Thoracic aorta (tissue), 2 donors: ENCODE data around the gene PGGT1B. TPM values are rescaled to one million over a fixed set of nuclear protein-coding genes. Genes with fewer than 3 reads are reported as not detected.

Experiments used
- ATAC-seq: fragments of 150-250 bp; one replicate; pipeline ENCODE4 v1.8.0; 2017; ENCODE audit warnings: low read depth; ENCODE audit not compliant: insufficient number of reproducible peaks, low FRiP score
- DNase-seq: peaks from one replicate; pipeline ENCODE4 v3.0.0-alpha.2; 2020; ENCODE audit warnings: low spot score
- H3K27ac ChIP-seq, 2 donors: fragments of 200-600 bp; sonication (generic); 1 replicate in 1 of 2; 2 replicates in 1 of 2; pipeline ENCODE4 v1.5.1; 2016; ENCODE audit warnings: mild to moderate bottlenecking in 2 of 2, moderate library complexity in 2 of 2
- H3K27me3 ChIP-seq: fragments of 200-600 bp; sonication (generic); replicated peaks from 2 replicates; pipeline ENCODE4 v1.6.0; 2016; ENCODE audit warnings: mild to moderate bottlenecking; ENCODE audit not compliant: insufficient read depth
- H3K36me3 ChIP-seq: fragments of 200-600 bp; sonication (generic); one replicate; pipeline ENCODE4 v1.5.1; 2016
- H3K4me1 ChIP-seq, 2 donors: fragments of 200-600 bp; sonication (generic); 1 replicate in 1 of 2; 2 replicates in 1 of 2; pipeline versions ENCODE4 v1.5.1 to v1.6.0; 2016; ENCODE audit warnings: low read depth in 2 of 2, mild to moderate bottlenecking in 1 of 2; ENCODE audit not compliant: control insufficient read depth in 1 of 2
- H3K4me3 ChIP-seq: fragments of 200-600 bp; sonication (generic); 2 replicates; pipeline ENCODE4 v1.5.1; 2016; ENCODE audit warnings: mild to moderate bottlenecking
- H3K9me3 ChIP-seq: fragments of 200-600 bp; sonication (generic); 2 replicates; pipeline ENCODE4 v1.5.1; 2016
- total RNA-seq, 2 donors: library from RNA; depleted of rRNA; stranded (reverse); fragments of >200 nt; gene quantifications; one replicate each; pipeline versions ENCODE4 v1.1.0 to v1.2.3, GENCODE V29; 2016
- TF ChIP-seq, protein P1 (sequence below): fragments of 200-600 bp; sonication (generic); IDR thresholded peaks from one replicate; pipeline ENCODE4 v1.5.1; 2019; ENCODE audit warnings: antibody characterized with exemption

PGGT1B gene
- total RNA-seq, 2 donors from 2014 or later = 7.3 to 16.6 TPM

DNA sequence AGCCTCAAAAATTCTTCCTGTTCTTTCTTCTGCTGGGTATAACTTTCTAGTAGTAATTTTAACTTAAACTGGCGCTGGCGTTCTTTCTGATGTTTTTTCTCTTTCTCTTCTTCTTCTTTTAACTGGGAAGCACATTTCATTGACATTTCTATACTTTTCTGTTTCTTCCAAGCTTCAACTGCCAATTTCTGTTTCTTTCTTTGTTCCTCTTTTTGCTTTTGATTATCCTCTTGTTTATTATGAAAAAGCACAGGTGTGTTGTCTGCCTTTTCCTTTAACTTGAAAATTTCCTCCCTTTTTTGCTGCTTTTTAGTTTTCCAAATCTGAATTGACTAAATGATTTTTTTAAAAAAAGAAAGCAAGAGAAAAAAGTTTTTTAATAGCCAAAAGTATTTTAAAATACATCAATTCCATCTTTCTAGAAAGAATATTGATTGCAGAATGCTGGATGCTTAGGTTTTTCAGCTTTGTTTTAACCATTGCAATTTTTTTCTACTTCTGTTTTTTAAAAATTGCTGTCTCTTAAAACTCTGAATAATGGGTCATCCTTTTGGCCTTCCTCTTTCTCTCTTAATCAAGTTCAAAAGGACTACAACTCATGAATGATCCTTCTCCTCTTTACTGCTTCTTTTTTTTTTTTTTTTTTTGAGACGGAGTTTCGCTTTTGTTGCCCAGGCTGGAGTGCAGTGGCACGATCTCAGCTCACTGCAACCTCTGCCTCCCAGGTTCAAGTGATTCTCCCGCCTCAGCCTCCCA is 8.8 kb upstream of the PGGT1B start:
- Histone ChIP-seq H3K4me1 (no peaks in the 10 kb centered on the region), H3K9me3 (no peaks in the 10 kb centered on the region), H3K36me3 (peaks cover 10% of the 10 kb centered on the region), H3K4me3 (no peak overlapping the region), H3K27me3 (no peaks in the 10 kb centered on the region), H3K27ac (no peak overlapping the region)
- ATAC-seq (no peak), DNase-seq (no peak)
- TF ChIP-seq, protein P1, sequence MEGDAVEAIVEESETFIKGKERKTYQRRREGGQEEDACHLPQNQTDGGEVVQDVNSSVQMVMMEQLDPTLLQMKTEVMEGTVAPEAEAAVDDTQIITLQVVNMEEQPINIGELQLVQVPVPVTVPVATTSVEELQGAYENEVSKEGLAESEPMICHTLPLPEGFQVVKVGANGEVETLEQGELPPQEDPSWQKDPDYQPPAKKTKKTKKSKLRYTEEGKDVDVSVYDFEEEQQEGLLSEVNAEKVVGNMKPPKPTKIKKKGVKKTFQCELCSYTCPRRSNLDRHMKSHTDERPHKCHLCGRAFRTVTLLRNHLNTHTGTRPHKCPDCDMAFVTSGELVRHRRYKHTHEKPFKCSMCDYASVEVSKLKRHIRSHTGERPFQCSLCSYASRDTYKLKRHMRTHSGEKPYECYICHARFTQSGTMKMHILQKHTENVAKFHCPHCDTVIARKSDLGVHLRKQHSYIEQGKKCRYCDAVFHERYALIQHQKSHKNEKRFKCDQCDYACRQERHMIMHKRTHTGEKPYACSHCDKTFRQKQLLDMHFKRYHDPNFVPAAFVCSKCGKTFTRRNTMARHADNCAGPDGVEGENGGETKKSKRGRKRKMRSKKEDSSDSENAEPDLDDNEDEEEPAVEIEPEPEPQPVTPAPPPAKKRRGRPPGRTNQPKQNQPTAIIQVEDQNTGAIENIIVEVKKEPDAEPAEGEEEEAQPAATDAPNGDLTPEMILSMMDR = no peak

GRCh38 chr5:115267617-115268016 is 4.9 kb upstream of the PGGT1B start:
- Histone ChIP-seq H3K27me3 (no peaks in the 10 kb centered on the region), H3K36me3 (no peaks in the 10 kb centered on the region), H3K4me3 (no peak overlapping the region), H3K4me1 (no peaks in the 10 kb centered on the region), H3K27ac (no peak overlapping the region), H3K9me3 (no peaks in the 10 kb centered on the region)
- ATAC-seq (no peak), DNase-seq (no peak)
- TF ChIP-seq, protein P1 = no peak

DNA sequence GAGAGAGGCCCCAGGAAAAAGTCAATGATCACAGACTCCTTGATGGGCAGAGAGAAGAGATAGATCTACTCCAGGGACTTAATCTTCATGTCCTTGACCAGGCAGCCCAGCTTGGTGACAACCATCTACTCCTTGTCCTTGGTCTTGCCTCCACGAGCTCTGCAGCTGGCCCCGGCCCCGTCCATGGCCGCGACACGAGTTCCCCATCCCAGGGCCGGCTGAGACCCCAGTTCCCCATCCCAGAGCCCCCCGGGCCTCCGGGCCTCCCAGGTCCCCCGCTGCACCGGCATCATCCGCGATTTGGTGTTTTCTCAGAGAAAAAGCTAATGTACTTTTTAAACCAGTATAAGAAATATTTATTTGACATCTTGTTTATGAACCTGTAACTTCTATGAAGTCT is 2.5 kb upstream of the PGGT1B start:
- Histone ChIP-seq H3K9me3 (no peaks in the 10 kb centered on the region), H3K36me3 (no peaks in the 10 kb centered on the region), H3K27me3 (no peaks in the 10 kb centered on the region), H3K4me3 (no peak overlapping the region), H3K27ac (no peak overlapping the region), H3K4me1 (peaks cover 11 to 12% of the 10 kb centered on the region in 2 donors)
- no peak for DNase-seq
- ATAC-seq = no peak
- TF ChIP-seq, protein P1 = no peak

DNA sequence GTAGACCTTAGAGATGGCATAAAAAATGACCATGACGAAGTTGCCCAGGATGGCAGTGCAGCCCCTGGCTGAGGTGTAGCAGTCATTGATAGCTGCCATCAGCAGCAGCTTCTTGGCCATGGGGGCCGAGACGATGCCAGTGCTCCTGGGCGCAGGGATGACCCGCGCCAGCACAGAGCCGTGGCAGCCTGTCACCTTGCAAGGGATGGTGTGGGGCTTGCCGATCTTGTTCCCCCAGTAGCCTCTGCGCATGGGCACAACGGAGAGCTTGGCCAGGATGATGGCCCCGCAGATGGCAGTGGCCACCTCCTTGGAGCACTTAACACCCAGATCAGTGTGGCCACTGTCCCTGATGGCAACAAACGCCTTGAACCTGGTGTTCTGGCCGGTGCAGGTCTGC is 2.1 kb upstream of the PGGT1B start:
- Histone ChIP-seq H3K4me1 (peaks cover 11 to 12% of the 10 kb centered on the region in 2 donors), H3K27me3 (no peaks in the 10 kb centered on the region), H3K9me3 (no peaks in the 10 kb centered on the region), H3K4me3 (no peak overlapping the region), H3K36me3 (no peaks in the 10 kb centered on the region), H3K27ac (no peak overlapping the region)
- DNase-seq = no peak
- no peak for ATAC-seq
- TF ChIP-seq, protein P1 = no peak

GRCh38 chr5:115263078-115263380 is 352 bp upstream of the PGGT1B start:
- DNase-seq = no peak
- TF ChIP-seq, protein P1 = no peak
- peaks cover 12 to 17% of the 10 kb centered on the region in 2 donors for H3K4me1 ChIP-seq

More at GRCh38 chr5:115263078-115263380, 352 bp upstream of the PGGT1B start:
- peak overlapping the region; percentile 81 for H3K4me3 ChIP-seq
- no peaks in the 10 kb centered on the region for H3K27me3 ChIP-seq
- H3K36me3 ChIP-seq = no peaks in the 10 kb centered on the region
- peak overlapping the region; percentile 62 to 75 for H3K27ac ChIP-seq
- ATAC-seq = no peak
- no peaks in the 10 kb centered on the region for H3K9me3 ChIP-seq
